T47D (cell line): ENCODE data around the gene AP1G1.
"Not testable (repeated sequence)": the region's sequence is repeated elsewhere in the genome, so short reads cannot be mapped to it uniquely, and the experiment has no call there.

ENCODE experiments used
- DNase-seq, 2 experiments: peaks; one replicate each; pipeline versions ENCODE4 v3.0.0 to v3.0.0-alpha.2; 2011 to 2012; ENCODE audit warnings: low read depth in 1 of 2, low spot score in 1 of 2
- JUND ChIP-seq: IDR thresholded peaks from 2 replicates; pipeline ENCODE4 v1.6.1; 2012; ENCODE audit warnings: low read depth
- in situ Hi-C: cut with HindIII; loops from 2 replicates; pipeline ENCODE4 v1.10.0; 2016; ENCODE audit warnings: low sequenced_read_pairs, low pct_unique_long_range_greater_than_20kb

AP1G1 gene

DNA sequence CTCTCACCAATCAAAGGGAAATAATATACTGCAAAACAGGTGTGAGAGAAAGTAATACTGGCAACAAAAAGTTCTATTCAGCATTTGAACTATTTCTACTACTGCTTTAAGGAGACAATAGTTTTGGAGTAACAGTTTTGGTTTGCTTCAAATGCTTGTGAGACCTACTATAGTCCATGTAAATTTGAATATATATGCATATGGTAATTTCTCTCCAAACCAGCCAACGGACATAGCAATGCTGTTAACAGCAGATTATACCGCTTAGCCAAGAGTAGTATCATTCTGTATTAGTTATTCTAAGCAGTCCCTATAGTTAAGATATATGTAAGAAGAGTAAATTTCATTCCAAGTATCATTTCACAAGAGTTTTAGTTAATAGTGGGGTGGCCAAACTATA is 102.6 kb downstream of the AP1G1 start:
- no peak for TF ChIP-seq JUND
- DNase-seq: no peak
- in situ Hi-C loops: no loop called here

GRCh38 chr16:71703333-71703732 is 105.3 kb downstream of the AP1G1 start:
- in situ Hi-C loops: no loop called here
- DNase-seq: no peak
- no peak for TF ChIP-seq JUND

GRCh38 chr16:71700831-71701230 is 107.8 kb downstream of the AP1G1 start:
- in situ Hi-C loops: no loop called here
- DNase-seq: no peak
- TF ChIP-seq JUND: no peak

GRCh38 chr16:71698491-71698890 is 110.1 kb downstream of the AP1G1 start:
- no peak for TF ChIP-seq JUND
- in situ Hi-C loops: no loop called here
- DNase-seq: no peak

DNA sequence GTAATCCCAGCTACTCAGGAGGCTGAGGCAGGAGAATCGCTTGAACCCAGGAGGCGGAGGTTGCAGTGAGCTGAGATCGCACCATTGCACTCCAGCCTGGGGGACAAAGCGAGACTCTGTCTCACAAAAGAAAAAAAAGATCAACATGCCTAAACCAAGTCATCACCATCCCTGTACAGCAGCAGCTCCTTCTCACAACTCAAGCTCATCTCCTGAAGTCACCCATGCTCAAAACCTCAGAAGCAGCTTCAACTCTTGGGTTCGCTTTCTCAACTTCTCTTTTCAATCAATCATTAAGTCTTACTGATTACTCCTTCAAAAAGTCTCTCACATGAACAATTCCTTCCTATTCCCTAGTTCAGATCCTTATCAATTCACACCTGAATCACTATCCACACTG is 115.5 kb downstream of the AP1G1 start:
- no peak for DNase-seq
- TF ChIP-seq JUND: no peak
- in situ Hi-C loops: no loop called here

GRCh38 chr16:71689901-71690300 is 118.7 kb downstream of the AP1G1 start:
- in situ Hi-C loops: no loop called here
- DNase-seq: no peak
- no peak for TF ChIP-seq JUND

DNA sequence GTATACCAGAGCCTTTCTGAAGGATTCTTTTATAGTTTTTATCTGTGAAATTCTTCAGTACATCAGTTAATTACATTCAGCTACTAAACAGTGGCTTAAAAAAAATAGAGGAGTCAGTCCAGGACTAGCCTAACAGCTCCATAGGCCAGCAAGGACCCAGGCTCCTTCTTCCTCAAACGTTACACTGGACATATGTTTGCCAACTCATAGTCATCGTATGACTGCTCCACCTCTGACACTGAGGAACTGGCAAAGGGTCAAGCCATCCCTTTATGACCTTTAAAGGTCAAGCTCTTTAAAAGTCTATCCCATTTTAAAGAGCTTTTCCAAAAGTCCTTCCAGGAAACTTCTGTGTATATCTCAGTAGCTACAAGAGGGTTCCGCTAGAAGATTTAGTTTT is 120.8 kb downstream of the AP1G1 start:
- in situ Hi-C loops: no loop called here
- DNase-seq: no peak
- TF ChIP-seq JUND: no peak

DNA sequence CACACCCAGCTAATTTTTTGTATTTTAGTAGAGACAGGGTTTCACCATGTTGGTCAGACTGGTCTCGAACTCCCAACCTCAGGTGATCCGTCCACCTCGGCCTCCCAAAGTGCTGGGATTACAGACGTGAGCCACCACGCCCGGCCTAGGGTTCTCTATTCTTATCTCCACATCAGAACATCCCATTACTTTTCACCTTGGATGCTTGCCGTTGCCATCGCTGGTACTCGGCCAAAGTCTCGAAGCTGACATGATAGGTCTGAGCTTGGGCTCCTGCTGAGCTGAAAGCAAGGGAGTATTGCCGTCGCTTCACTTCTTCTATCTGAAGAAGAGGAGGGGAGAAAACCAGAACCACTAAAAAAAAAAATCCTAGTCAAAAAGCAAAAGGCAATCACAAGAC is 124.4 kb downstream of the AP1G1 start:
- DNase-seq, in situ Hi-C loops: not testable (repeated sequence)

DNA sequence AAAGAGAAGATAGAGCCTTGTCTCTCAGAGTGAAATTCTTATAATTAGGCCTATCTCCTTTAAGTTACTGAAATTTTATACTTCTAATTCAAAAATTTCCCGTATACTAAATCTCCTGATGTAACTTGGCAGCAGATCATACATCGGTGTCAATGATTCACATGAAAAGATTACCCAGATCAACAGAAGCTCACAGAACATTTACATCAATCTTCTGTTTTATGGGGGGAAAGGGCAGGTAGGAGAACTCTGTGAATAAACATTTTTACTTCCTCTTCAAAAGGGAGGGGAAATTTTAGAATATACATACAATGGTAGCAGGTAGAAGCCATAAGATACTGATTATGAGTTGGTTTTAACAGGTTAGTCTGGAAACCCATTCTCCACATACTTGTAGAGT is 127.3 kb downstream of the AP1G1 start:
- DNase-seq: no peak
- no peak for TF ChIP-seq JUND
- in situ Hi-C loops: no loop called here
